ENCODE results near the gene NLGN4X.
"Not testable (repeated sequence)": the region's sequence is repeated elsewhere in the genome, so short reads cannot be mapped to it uniquely, and the experiment has no call there.

NLGN4X gene

DNA sequence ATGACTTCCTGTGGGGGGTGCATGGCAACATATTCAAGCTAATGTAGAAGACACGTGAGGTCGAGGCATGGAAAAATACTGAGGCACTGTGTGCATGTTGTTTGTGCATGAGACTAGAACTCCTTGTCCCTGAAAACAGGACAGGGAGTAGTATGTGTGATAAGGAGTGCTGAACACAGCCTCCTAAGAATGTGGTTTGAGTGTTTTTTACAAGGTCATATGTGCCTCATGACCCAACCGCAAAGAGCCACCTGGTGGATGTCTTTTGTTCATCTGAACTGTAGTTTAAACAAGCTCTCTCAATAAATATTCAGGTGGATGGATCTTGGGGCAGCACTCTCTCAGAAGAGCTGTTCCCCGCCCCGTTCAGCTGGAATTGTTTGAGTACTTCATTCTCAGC lies 226.6 kb downstream of the NLGN4X start:
- DNase-seq = no peak

DNA sequence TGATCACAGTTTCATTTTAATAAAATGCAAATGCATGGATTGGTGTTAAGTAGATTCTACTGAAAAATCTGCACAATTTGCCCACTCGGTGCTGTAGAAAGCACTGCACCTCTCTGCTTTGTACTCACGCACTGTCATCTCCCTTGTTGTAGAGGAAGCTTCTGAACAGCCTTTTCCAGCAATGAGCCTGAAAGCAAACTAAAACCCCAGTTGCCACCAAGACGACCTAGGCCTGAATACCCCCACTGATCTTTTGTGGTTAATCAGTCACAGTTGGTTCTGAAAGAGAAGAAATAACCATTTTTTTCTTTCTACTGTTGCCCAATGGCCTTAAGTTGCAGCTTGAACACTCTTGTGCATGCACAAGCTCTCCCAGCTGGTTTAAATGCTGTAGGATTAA lies 229.8 kb downstream of the NLGN4X start:
- DNase-seq = no peak

DNA sequence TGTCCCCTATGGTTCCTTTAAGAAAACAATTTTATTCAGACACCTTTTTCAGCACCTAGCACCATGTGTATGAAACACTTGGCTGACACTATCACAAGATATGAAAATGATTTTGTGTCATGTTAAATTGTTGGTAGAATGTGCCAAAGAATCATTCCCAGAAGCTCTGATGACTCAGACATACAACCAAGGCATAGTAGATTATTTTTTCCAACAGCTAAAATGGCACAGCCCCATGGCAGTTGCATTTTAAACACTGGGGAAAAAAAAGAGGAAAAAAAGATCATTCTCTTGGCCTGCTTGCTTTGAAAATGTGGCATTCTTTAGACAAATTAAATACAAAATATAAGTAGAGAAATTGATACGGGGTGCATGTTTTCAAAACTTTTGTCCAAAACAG lies 230.2 kb downstream of the NLGN4X start:
- DNase-seq = no peak

DNA sequence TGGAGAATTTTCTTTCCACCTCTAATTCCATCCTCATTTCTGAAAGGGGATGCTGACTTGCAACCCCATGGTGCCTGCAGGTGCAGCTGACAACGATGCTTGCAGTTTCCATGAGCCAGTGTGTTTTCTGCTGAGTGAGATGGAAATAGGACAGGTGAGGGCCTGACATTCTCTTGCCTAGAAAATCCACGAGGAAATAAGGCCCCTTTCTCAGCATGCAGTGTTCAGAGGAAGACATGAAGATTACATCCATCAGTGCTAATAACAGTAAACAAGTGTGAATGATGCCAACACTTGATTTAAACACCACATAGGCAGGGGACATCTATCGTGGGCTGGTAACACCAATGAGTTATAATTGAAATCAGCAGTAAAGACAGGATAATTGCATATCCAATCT lies 237.3 kb downstream of the NLGN4X start:
- no peak for DNase-seq

DNA sequence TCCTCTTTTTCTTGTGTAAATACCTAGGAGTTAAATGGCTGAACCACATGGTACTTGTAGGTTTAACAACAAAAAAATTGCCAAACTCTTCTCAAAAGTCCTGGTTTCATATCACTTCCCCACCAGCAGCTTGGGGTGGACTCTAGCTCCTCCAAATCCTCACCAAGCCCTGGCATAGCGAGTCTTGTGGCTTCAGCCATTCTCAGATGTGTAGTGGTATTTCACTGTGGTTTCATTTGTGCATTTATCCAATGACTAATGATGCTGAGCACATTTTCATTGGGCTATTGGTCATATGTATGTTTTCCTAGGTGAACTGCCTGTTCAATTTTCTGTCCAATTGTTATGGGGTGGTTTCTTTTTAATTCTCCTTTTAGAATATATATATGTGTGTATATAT lies 249.3 kb downstream of the NLGN4X start:
- DNase-seq = no peak

DNA sequence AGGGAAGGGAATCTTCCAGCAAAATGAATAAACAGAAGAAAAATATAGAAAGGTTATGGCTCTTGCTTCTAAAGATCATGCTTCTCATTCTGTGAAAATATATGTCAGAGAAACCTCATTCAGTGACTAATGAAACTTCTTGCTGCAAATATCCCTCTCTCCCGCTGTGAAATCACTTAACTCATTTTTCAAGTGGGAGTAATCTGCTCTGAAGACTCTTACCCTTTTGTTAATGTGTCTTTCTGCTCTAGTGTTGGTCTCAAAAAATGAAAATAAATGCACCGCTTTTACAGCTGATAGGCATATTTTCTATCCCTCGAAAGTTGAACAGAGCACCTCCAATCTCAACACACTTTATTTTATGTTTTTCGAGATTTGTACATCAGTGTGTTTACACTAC lies 252.3 kb downstream of the NLGN4X start:
- no peak for DNase-seq

DNA sequence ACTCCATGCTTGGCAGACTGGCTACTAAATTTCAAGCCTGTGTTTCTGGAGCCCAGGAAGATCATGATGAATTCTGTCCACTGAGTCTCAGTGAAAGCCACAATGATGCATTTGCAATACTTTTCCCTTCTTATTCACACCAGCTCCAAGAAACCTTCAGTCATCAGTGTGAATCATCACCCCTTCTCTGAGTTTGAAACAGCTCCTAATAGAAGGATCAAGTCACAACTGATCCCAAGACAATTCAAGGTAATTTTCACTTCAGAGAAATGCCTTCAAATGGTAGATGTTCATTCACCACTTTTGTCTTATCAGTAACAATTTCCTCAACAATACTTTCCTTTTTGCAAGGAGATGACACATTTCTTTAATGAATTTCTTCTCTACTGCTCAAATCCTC lies 257.4 kb downstream of the NLGN4X start:
- DNase-seq = no peak

DNA sequence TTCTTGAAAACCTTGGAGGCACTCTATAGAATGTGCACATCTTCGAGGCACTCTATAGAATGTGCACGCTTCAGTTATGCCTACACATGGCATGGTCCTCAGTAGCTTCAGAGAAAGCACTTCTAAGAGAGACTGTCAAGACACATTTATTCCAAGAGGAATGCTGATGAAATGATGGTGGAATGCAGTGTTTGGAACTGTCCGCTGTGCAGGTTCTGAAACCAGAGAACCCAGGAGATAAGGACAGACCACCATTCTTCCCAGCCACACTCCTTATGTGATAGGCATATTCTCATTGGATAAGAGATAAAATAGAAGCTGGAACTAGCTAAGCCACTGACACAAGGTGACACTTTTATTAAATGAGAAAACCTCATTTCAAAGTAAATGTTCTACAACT lies 263.3 kb downstream of the NLGN4X start:
- DNase-seq = no peak

DNA sequence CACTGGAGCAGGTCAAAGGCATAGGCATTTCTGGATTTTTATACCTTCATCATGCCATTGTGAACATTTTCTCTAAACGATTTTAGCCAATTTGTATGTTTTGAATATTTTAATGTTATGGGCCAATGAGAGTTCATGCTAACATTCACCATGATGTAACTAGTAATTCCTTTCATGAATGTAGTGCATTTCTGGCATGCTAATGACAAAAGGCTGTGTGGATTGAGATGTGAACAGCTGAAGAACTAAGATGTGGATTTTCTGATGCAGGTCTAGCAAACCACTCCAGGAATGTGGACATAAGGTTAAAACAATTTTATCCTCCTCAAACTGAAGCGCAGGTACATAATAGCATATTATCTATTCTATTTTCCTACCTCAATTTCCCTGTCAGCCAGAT lies 269.4 kb downstream of the NLGN4X start:
- DNase-seq = no peak

DNA sequence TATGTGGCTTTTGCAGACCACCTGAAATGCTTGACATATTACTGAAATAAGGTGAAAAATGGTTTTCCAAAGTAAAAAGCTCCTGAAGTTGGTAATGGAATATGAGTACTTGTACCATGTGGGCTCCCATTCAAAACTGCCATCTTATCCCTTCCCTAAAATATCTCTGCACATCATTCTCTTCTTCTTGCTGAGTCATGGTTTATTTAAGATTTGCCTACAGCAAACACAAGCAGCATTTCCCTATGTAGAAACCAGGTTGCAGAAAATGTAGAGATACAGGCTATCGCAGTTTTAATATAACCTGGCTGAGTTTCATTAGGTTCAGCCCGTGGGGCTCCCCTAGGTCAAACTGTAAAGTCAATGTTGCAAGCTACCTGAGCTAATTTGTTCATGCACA lies 270.1 kb downstream of the NLGN4X start:
- DNase-seq = no peak

DNA sequence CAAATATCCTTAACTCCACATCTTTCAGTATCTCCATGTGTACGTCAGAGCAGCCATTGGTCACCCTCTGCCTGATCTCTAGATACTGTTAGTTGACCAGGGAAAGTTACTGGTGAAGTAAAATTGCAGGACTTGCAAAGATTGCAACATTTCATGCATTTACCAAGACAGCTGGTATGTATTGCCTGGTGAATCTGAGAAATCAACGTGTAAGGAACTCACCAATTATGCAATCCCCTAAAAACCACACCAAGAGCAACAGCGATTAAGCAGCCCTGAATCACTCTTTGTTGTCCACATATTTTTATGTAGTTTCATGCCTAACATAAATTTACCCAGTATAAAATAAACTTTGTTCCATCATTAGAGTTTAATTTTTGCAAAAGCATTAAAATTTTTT lies 271.2 kb downstream of the NLGN4X start:
- DNase-seq = no peak

DNA sequence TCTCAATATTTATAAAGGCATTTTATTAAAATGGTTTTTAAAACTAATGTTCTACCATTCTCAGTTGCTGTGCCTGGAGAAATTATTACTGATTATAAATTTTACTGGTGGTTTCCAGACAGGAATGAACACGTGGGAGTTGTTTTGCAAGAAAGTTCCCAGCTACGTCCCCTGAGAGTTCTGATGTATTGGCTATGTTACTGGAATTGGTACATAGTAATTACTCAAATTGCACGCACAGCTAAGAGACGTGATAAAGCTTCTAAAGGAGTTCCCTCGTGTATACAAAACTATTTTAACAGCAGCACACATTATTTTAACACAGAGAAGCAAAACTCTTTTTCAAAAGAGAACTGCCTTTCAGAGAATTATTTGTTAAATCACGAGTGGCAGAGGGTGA lies 292.2 kb downstream of the NLGN4X start:
- no peak for DNase-seq

DNA sequence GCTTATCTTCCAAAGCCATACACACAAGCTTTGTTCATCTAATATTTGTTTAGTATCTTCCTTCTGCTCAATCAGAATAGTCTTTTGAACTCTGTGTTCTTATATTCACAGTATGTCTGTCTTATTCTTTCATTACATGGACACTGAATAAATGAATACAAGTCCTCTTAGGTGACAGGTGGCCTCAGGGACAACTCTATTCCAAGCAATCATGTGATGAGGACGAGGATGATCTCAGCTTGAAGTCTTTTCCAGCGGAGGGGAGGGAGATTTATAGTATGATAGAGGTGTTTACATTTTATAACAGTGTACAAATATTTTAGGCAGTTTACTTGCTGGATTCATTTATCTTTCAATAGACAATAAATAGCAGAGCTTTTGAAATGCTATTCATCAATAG lies 300.4 kb downstream of the NLGN4X start:
- DNase-seq = no peak

DNA sequence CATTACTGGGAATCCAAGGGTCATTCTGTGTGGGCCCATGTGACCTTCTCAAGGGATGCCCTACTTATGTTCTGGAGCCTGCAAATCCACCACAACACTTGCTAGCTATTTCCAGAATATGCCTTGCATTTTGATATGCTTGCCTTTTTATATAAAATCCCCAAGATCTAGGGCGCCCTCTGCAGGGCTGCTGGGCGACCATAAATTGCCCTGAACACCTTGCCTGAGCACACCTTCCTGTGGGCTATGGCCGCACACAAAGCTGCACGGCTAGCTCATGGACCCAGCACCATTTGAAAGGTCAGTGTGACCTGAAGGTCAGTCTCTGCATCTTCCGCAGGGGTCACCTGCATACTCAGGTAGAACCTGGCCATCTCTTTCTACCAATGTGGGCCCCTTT lies 311.7 kb downstream of the NLGN4X start:
- no peak for DNase-seq

DNA sequence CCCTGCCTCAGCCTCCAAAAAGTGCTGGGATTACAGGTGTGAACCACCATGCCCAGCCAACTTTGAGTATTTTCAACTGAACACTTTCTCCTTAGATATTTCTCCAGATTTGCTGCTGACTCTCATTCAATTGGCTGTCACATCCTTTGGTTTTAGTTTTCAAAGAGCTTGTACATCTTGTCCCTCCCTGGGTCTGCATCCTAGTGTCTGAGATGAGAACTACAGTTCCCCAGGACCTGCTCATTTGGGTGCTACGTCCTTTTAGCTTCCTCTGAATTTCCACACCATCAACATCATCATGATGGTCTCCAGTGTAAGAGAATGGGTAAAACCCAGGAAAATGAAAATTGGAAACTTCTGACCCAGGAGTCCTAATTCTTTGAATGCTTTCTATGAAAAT lies 312.9 kb downstream of the NLGN4X start:
- no peak for DNase-seq

DNA sequence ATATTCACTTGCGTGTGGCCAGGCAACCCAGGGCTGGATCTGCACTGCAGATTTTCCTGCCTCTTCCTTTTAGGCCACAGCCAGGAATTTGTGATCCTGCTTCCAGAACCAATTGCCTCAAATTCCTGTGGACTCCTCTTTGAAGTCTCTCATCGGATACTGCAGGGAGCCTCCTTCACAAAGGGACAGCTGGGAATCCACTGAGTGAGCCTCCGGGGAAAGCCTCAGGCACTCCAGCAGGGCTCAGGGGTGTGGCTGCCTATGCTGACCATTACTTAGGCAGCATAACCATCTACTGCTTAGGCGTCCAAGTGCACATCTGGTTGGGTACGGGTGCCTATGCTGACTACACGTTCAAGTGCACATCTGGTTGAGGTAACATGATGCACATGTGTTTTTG lies 321.5 kb downstream of the NLGN4X start:
- DNase-seq = no peak

DNA sequence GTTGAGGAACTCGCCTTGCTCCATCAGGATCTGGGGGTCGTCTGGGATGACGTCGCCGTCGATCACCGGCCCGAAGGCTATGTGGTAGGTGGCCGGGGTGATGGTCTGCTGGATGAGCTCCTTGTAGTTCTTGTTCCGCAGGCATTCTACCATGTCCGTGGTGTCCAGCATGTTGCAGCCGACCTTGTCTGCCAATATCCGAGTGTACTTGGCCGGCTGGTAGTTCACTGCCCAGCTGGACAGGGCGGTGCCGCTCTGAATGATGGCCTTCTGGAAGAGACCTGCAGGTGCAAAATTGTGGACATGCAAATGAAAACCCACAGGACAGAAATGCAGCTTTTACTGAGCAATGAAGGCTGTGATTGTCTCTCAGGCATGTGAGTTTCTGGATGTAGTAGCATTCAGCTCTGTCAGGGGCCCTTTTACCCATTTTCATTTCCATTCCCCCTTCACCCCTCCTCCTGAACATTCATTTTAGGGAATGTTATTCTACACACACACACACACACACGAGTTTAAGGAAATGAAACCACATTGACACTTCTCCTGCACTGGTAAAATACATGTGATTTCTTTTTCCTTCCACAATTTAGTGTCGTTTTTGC lies 325.0 kb downstream of the NLGN4X start:
- DNase-seq = not testable (repeated sequence)

DNA sequence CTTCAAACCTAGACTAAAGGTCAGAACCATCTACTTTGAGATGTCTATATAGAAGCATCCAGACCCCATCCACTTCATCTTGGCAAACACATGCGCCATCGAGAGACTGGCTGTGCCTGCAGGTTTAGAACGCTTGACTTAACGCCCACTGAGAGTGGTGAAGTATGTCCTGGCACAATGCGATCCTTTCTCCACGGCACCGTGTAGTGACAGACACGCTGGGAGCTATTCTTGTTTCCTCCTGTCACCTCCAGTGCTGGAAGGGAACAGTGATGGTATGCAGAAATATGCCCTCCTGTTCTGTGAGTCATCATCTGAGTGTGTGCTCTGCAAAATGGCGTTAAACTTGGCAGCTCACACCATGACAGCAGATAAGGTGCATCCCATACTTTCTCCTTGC lies 330.2 kb downstream of the NLGN4X start:
- DNase-seq = no peak

DNA sequence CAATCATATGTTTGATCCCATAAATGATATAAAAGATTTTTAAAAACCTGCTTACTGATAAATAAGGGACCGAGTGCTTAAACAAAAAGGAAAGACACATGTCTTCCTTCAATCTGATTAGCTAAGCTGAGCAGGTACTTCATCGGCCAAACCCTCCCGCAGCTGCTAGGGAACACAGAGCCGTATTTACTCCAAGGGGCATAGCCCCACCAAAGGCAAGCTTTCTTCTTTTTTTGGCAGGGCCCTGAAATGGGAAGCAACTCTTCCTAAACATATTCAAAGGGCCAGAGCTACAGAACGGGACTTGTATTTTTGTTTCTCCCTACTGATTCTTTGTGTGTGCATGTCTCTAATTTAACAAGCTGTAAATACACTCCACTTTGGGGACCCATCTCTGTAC lies 337.3 kb downstream of the NLGN4X start:
- DNase-seq = no peak

DNA sequence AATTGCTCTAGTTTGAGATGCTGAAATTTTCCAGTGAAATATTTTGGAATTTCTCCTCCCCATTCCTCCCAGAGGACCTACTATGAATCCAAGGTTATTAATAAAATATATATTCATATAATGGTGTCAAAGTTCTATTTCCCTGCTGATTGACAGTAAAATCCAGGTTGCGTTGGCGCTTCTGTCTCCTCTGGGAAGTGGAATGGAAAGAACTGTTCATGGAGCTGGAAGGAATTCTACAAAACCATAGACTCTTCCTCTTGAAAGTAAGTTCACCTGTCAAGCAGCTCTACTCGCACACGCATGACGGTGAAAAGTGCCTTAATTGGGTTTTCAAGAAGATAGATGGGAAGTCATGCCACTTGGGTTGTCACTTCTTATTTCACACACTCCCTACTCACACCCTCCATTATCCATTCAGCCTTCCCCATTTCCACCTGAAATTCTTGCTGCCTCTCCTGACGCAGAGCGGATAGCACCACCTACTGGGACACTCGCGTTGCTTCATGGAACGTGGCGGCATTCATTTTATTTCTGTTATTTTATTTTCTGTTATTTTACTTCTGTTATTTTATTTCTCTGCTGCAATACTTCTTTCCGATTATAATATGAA lies 351.6 kb downstream of the NLGN4X start:
- DNase-seq = no peak

DNA sequence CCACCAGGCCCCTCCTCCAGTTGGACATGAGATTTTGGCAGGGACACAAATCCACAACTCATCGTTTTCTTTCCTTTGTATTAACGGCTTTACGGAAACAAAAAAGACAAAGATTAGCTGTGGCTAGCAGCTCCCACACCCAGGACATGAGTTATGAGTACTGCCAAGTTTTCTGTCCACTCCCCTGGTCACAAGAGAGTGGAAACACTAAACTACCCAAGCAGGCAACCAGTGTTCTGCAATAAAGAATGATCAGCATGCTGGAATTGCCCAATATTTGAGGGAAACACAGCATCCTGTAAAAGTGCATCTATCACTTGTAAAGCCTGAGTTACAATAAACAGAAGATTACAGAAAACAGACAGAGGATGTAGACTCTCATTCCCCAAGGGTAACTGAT lies 358.4 kb downstream of the NLGN4X start:
- DNase-seq = no peak

DNA sequence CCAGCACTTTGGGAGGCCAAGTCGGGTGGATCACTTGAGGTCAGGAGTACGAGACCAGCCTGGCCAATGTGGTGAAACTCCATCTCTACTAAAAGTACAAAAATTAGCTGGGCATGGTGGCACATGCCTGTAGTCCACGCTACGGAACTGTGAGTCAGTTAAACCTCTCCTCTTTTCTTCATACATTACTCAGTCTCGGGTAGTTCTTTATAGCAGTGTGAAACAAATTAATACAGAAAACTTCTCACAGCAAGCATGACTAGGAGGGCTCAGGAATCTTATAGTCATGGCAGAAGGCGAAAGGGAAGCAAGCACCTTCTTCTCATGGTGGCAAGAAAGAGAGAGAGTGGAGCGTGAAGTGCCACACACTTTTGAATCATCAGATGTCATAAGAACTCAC lies 358.9 kb downstream of the NLGN4X start:
- no peak for DNase-seq

DNA sequence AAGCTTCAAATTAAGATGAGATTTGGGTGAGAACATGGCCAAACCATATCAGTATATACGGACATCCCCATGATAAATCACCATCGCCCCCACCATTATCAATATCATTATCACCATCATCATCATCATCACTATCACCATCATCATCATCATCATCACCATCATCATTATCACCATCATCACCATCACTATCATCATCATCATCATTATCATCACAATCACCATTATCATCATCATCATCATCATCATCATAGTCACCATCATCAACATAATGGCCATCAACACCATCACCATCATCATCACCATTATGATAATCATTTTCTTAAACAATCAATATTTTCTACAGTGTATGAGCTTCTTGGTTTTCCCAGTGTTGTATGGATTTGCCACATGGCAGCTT lies 360.9 kb downstream of the NLGN4X start:
- DNase-seq = no peak

DNA sequence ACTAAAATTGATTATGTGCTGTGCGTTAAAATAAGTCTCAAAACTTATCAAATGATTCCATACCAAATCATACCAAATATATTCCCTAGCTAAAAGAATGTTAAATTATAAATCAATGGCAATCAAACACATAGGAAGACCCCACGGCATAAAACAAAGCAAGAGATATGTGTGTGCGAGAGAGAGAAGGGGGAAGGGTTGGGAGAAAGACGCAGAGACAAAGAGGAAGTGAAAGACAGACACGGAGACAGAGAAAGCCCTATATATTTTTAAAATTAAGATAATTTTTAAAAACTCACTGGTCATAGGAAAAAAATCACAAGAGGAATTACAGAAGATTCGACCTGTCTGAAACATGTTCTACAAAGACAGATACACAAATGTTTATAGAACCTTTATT lies 371.4 kb downstream of the NLGN4X start:
- no peak for DNase-seq

DNA sequence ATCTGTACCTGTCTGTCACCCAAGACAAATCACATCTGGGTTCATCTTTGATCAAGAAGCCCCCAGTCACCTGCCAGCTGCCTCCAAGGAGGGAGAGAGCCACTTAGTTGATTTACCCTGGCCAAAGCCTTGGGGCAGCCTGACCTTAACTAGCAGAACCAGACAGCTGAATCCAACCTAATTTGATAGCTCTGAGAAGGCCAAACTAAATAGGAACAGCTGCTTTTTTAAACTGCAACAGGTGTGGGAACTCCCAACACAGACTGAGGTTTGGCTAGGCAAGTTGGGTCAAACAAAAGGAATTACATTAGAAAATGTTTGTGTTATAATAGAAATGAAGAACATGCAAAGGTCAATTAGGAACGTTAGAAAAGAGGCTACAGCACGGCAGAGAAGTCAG lies 375.7 kb downstream of the NLGN4X start:
- no peak for DNase-seq

DNA sequence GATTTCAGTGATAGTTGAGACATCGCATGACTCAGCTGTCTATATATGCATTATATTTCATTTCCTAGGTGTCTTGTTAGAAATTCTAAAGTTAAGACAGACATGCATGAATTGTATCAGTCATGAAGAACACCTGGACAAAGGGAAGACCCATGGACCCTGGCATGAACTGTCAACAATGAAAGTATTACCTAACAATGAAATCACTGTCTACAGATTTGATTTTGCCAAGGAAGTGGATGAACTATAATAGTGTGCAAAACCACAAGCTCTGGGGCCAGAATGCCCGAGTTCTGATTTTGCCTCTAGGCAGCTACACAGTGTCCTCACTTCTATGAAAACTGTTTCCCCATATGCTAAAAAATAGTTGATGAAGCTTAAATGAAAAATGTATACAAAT lies 386.1 kb downstream of the NLGN4X start:
- DNase-seq = no peak
